Measurements from ENCODE around the gene NOPCHAP1.

GRCh38 chr12:104973250-104973649 lies 12.9 kb upstream of the NOPCHAP1 start:
- no peak for TF ChIP-seq CTCF (IDR thresholded peaks at IDR 0.05; ENCODE audit: insufficient read depth, low read length)
- TF ChIP-seq GABPA (IDR thresholded peaks at IDR 0.05; ENCODE audit: low read depth) = no peak
